H9 (cell line): ENCODE measurements around the gene SCOC. TPM values are rescaled to one million over a fixed set of nuclear protein-coding genes. Genes with fewer than 3 reads are reported as not detected.

ENCODE experiments used
- DNase-seq: peaks from one replicate; pipeline ENCODE4 v3.0.0-alpha.2; 2017
- H2AFZ ChIP-seq: one replicate; pipeline ENCODE4 v1.6.1; 2013; ENCODE audit warnings: mild to moderate bottlenecking, low read length, control low read depth, moderate library complexity
- H2AK5ac ChIP-seq: 2 replicates; pipeline ENCODE4 v1.6.1; 2013; ENCODE audit warnings: low read length, control low read depth, mixed read lengths; ENCODE audit not compliant: insufficient read length
- H2BK120ac ChIP-seq: one replicate; pipeline ENCODE4 v1.6.1; 2013; ENCODE audit warnings: low read depth, mild to moderate bottlenecking, low read length, control low read depth, inconsistent platforms; ENCODE audit not compliant: poor library complexity, severe bottlenecking
- H2BK12ac ChIP-seq: 2 replicates; pipeline ENCODE4 v1.6.1; 2013; ENCODE audit warnings: low read length, control low read depth, mixed read lengths, low read depth; ENCODE audit not compliant: insufficient read length
- H2BK15ac ChIP-seq: 2 replicates; pipeline ENCODE4 v1.6.1; 2013; ENCODE audit warnings: low read depth, low read length, control low read depth
- H2BK20ac ChIP-seq: one replicate; pipeline ENCODE4 v1.6.1; 2013; ENCODE audit warnings: low read depth, mild to moderate bottlenecking, low read length, control low read depth, inconsistent platforms; ENCODE audit not compliant: poor library complexity, severe bottlenecking
- H2BK5ac ChIP-seq: 2 replicates; pipeline ENCODE4 v1.6.1; 2013; ENCODE audit warnings: low read length, control low read depth, mixed read lengths; ENCODE audit not compliant: insufficient read length
- H3K14ac ChIP-seq: 2 replicates; pipeline ENCODE4 v1.6.1; 2013; ENCODE audit warnings: low read length, control low read depth; ENCODE audit not compliant: insufficient read depth
- H3K18ac ChIP-seq: 2 replicates; pipeline ENCODE4 v1.6.1; 2013; ENCODE audit warnings: low read depth, mild to moderate bottlenecking, mixed read lengths, low read length, control low read depth; ENCODE audit not compliant: insufficient read length
- H3K23ac ChIP-seq: 2 replicates; pipeline ENCODE4 v1.6.1; 2013; ENCODE audit warnings: low read length, control low read depth, mixed read lengths, low read depth; ENCODE audit not compliant: insufficient read length
- H3K23me2 ChIP-seq: 2 replicates; pipeline ENCODE4 v1.6.1; 2013; ENCODE audit warnings: low read depth, mild to moderate bottlenecking, mixed read lengths, low read length, control low read depth; ENCODE audit not compliant: insufficient read length, poor library complexity, severe bottlenecking
- H3K27ac ChIP-seq: 2 replicates; pipeline ENCODE4 v1.5.1; 2013; ENCODE audit warnings: low read length, control low read depth, mixed read lengths, low read depth; ENCODE audit not compliant: insufficient read length
- H3K27me3 ChIP-seq: 2 replicates; pipeline ENCODE4 v1.6.1; 2013; ENCODE audit warnings: low read length, control low read depth, inconsistent platforms; ENCODE audit not compliant: insufficient read depth
- H3K4ac ChIP-seq: 2 replicates; pipeline ENCODE4 v1.6.1; 2013; ENCODE audit warnings: low read depth, mild to moderate bottlenecking, control low read depth, inconsistent platforms, low read length, moderate library complexity
- H3K4me1 ChIP-seq: 2 replicates; pipeline ENCODE4 v1.6.1; 2013; ENCODE audit warnings: low read length, control low read depth, inconsistent platforms; ENCODE audit not compliant: insufficient read depth
- H3K4me2 ChIP-seq: 2 replicates; pipeline ENCODE4 v1.6.1; 2013; ENCODE audit warnings: low read length, control low read depth, mixed read lengths; ENCODE audit not compliant: insufficient read length, insufficient read depth
- H3K56ac ChIP-seq: 2 replicates; pipeline ENCODE4 v1.6.1; 2013; ENCODE audit warnings: low read depth, mild to moderate bottlenecking, mixed read lengths, low read length, control low read depth; ENCODE audit not compliant: insufficient read length
- H3K79me1 ChIP-seq: 2 replicates; pipeline ENCODE4 v1.6.1; 2013; ENCODE audit warnings: low read depth, mild to moderate bottlenecking, moderate library complexity, low read length, control low read depth, inconsistent platforms; ENCODE audit not compliant: insufficient read depth, poor library complexity, severe bottlenecking
- H3K79me2 ChIP-seq: 2 replicates; pipeline ENCODE4 v1.6.1; 2013; ENCODE audit warnings: low read length, control low read depth, inconsistent platforms; ENCODE audit not compliant: insufficient read depth
- H3K9ac ChIP-seq: 2 replicates; pipeline ENCODE4 v1.6.1; 2013; ENCODE audit warnings: low read length, control low read depth, mixed read lengths; ENCODE audit not compliant: insufficient read length; ENCODE audit errors: extremely low read depth
- H3K9me3 ChIP-seq: one replicate; pipeline ENCODE4 v1.6.1; 2013; ENCODE audit warnings: low read depth, low read length, inconsistent platforms; ENCODE audit not compliant: control insufficient read depth
- H3T11ph ChIP-seq: one replicate; pipeline ENCODE4 v1.6.1; 2013; ENCODE audit warnings: mild to moderate bottlenecking, low read length, control low read depth, inconsistent platforms
- H4K20me1 ChIP-seq: one replicate; pipeline ENCODE4 v1.6.1; 2013; ENCODE audit not compliant: control insufficient read depth, insufficient read length, insufficient read depth
- H4K5ac ChIP-seq: 2 replicates; pipeline ENCODE4 v1.6.1; 2013; ENCODE audit warnings: low read depth, mild to moderate bottlenecking, mixed read lengths, low read length, control low read depth; ENCODE audit not compliant: insufficient read length
- H4K8ac ChIP-seq: replicated peaks from 2 replicates; pipeline ENCODE4 v1.6.1; 2013; ENCODE audit warnings: low read length, control low read depth, mixed read lengths, low read depth; ENCODE audit not compliant: insufficient read length
- H4K91ac ChIP-seq: 2 replicates; pipeline ENCODE4 v1.6.1; 2013; ENCODE audit warnings: low read depth, mild to moderate bottlenecking, moderate library complexity, mixed read lengths, low read length, control low read depth; ENCODE audit not compliant: insufficient read length
- H3K27ac Mint-ChIP-seq, 3 experiments: 2 replicates in 2 of 3; 3 replicates in 1 of 3; pipeline ENCODE4 v1.8.0; 2020 to 2021; ENCODE audit warnings: mixed read lengths in 3 of 3, mild to moderate bottlenecking in 1 of 3, moderate library complexity in 1 of 3
- H3K27me3 Mint-ChIP-seq: 2 replicates; pipeline ENCODE4 v1.8.0; 2021; ENCODE audit warnings: low read depth, mild to moderate bottlenecking, moderate library complexity, mixed read lengths
- H3K36me3 Mint-ChIP-seq, 3 experiments: 2 replicates in 2 of 3; 3 replicates in 1 of 3; pipeline ENCODE4 v1.8.0; 2020 to 2021; ENCODE audit warnings: low read depth in 3 of 3, mixed read lengths in 3 of 3; ENCODE audit not compliant: insufficient read depth in 1 of 3
- H3K4me1 Mint-ChIP-seq, 2 experiments: 2 replicates each; pipeline ENCODE4 v1.8.0; 2020; ENCODE audit warnings: mixed read lengths in 2 of 2
- H3K4me3 Mint-ChIP-seq, 2 experiments: 2 replicates in 1 of 2; 3 replicates in 1 of 2; pipeline ENCODE4 v1.8.0; 2020 to 2021; ENCODE audit warnings: mild to moderate bottlenecking in 2 of 2, mixed read lengths in 2 of 2, moderate library complexity in 1 of 2
- H3K9me3 Mint-ChIP-seq, 2 experiments: 2 replicates in 1 of 2; 3 replicates in 1 of 2; pipeline ENCODE4 v1.8.0; 2020; ENCODE audit warnings: mild to moderate bottlenecking in 2 of 2, mixed read lengths in 2 of 2, moderate library complexity in 1 of 2
- CTCF ChIP-seq: fragments of 200-600 bp; sonication (generic); conservative IDR thresholded peaks from 3 replicates; pipeline ENCODE4 v1.8.0; 2021; ENCODE audit warnings: antibody characterized with exemption, mild to moderate bottlenecking
- WGBS: extraction: QIAGEN DNeasy Blood & Tissue Kit; methylation state at CpG from one replicate; pipeline ENCODE4 v1.1.7; 2013; ENCODE audit warnings: missing lambda C conversion rate, low lambda C conversion rate, mixed read lengths; ENCODE audit not compliant: insufficient read length; ENCODE audit errors: extremely low coverage; 5-methylcytosine and 5-hydroxymethylcytosine counted together
- total RNA-seq: library from RNA; stranded (reverse); gene quantifications from 2 replicates; pipeline ENCODE4 v1.2.1, GENCODE V29; 2021

SCOC gene
- total RNA-seq, 1 experiment from 2014 or later: 29.4 TPM

DNA sequence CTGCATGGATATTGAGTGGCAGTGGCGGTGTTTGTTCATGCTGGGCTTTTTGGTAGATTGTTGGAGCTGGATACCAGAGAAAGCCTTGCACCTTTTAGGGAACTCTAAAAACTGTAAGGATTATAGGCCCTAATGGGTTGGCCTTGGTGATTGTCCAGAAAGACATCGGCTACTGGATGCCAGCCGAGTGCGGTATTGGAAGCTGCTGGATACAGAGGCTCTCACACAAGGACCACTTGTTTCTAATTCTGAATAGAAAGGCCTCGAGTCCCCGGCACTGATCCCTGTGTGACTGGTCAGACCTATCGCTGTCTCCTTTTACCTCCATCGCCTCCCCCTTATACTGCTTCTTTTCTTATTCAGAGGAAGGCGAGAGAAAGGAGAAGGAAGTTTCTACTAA, 27.3 kb upstream of the SCOC start:
- H3T11ph ChIP-seq: no peak overlapping the region
- no peak overlapping the region for H3K4ac ChIP-seq
- no CpG with 5 or more reads among the region's 9 CpGs for WGBS
- H2AK5ac ChIP-seq: no peak overlapping the region
- H3K27me3 ChIP-seq: no peaks in the 10 kb centered on the region; the same call in 1 of the 2 replicates
- H3K23ac ChIP-seq: no peak overlapping the region
- Mint-ChIP-seq H3K36me3 (no peaks in the 10 kb centered on the region), H3K9me3 (no peaks in the 10 kb centered on the region), H3K27me3 (peaks cover 11% of the 10 kb centered on the region), H3K4me1 (peaks cover 39 to 40% of the 10 kb centered on the region in 2 experiments), H3K27ac (no peak overlapping the region), H3K4me3 (no peak overlapping the region)
- H3K18ac ChIP-seq: no peak overlapping the region
- no peak for TF ChIP-seq CTCF
- no peaks in the 10 kb centered on the region for H3K79me1 ChIP-seq
- H2BK20ac ChIP-seq: no peak overlapping the region
- no peak overlapping the region for H2BK5ac ChIP-seq
- no peak overlapping the region for H4K5ac ChIP-seq
- no peaks in the 10 kb centered on the region for H3K23me2 ChIP-seq
- H3K9ac ChIP-seq: no peak overlapping the region
- no peak overlapping the region for H2BK120ac ChIP-seq
- H3K4me1 ChIP-seq: peaks cover 16% of the 10 kb centered on the region; the same call in 1 of the 2 replicates
- H4K20me1 ChIP-seq: no peaks in the 10 kb centered on the region
- no peak overlapping the region for H4K8ac ChIP-seq
- no peak overlapping the region for H3K4me2 ChIP-seq
- no peak overlapping the region for H3K56ac ChIP-seq
- H3K9me3 ChIP-seq: no peaks in the 10 kb centered on the region
- H3K14ac ChIP-seq: no peak overlapping the region
- H2BK15ac ChIP-seq: no peak overlapping the region
- no peaks in the 10 kb centered on the region for H3K79me2 ChIP-seq
- no peak overlapping the region for H2AFZ ChIP-seq
- no peak for DNase-seq
- no peak overlapping the region for H3K27ac ChIP-seq
- no peak overlapping the region for H2BK12ac ChIP-seq
- H4K91ac ChIP-seq: no peak overlapping the region
